ENCODE data around the gene TIGD6.

Gene TIGD6

DNA sequence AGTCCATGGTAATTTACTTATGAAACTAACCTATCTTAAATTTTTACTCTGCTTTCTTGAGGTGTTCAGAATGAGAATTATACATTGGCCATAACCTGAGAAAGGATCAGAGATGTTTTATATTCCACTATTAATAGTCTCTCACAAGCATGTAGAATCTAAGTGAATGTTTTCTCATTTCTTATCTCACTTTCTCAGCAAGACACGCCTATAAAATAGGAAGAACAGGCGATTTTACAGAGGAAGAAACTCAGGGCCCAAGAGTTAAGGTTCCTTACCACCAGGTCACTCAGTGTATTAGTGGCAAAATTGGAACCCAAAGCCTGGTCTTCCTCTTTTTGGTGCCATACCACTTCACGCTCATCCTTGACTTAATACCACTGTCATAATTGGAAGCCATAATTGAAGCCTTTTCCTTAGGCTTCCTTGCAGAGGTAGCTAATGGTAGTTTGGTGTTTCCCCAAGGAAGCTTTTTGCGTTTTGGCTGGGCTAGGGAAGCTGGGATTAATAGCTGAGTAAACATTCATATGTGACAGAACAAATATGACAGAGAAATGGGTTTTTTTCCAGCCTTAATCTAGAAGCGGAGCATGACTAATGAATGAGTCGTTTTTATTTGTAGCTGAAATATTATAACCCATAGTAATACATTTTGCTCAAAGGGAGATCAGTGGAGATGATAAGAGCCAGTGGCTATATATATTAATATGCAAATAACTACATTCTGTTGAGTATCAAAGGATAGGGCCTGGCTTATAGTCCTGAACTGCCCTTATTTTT, 17.0 kb upstream of the TIGD6 start:
- H3K27me3 ChIP-seq (ENCODE audit: insufficient read depth, low read length, poor library complexity, severe bottlenecking): no peaks in the 10 kb centered on the region
- no peaks in the 10 kb centered on the region for H3K4me1 ChIP-seq (ENCODE audit: insufficient read depth, low read length, poor library complexity, severe bottlenecking)
- H3F3A ChIP-seq (ENCODE audit: low read depth): no peaks in the 10 kb centered on the region
- no peak overlapping the region for H3K9ac ChIP-seq (ENCODE audit: low read depth, low read length, poor library complexity, severe bottlenecking)
- TF ChIP-seq, protein P1, sequence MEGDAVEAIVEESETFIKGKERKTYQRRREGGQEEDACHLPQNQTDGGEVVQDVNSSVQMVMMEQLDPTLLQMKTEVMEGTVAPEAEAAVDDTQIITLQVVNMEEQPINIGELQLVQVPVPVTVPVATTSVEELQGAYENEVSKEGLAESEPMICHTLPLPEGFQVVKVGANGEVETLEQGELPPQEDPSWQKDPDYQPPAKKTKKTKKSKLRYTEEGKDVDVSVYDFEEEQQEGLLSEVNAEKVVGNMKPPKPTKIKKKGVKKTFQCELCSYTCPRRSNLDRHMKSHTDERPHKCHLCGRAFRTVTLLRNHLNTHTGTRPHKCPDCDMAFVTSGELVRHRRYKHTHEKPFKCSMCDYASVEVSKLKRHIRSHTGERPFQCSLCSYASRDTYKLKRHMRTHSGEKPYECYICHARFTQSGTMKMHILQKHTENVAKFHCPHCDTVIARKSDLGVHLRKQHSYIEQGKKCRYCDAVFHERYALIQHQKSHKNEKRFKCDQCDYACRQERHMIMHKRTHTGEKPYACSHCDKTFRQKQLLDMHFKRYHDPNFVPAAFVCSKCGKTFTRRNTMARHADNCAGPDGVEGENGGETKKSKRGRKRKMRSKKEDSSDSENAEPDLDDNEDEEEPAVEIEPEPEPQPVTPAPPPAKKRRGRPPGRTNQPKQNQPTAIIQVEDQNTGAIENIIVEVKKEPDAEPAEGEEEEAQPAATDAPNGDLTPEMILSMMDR (conservative IDR thresholded peaks at IDR 0.05; ENCODE audit: low read length): no peak
- no peak for TF ChIP-seq EZH2phosphoT487 (IDR thresholded peaks at IDR 0.05; ENCODE audit: borderline replicate concordance)
- no peak overlapping the region for H3K4me3 ChIP-seq (ENCODE audit: low read length, poor library complexity, severe bottlenecking)
- peaks cover 2% of the 10 kb centered on the region; the same call in 1 of the 2 replicates for H3K9me3 ChIP-seq (ENCODE audit: insufficient read depth, low read depth, low read length)
- peaks cover 97% of the 10 kb centered on the region for H3K36me3 ChIP-seq (ENCODE audit: insufficient read depth, low read length)
- H3K4me2 ChIP-seq (ENCODE audit: low read depth, low read length, poor library complexity, severe bottlenecking): no peak overlapping the region
- H4K20me1 ChIP-seq (ENCODE audit: insufficient read depth, low read length, poor library complexity, severe bottlenecking): no peaks in the 10 kb centered on the region
- no peak overlapping the region for H2AFZ ChIP-seq (ENCODE audit: low read length)
- no peaks in the 10 kb centered on the region for H3K79me2 ChIP-seq (ENCODE audit: insufficient read depth, low read length)
- H3K9me2 ChIP-seq (replicated peaks; ENCODE audit: low read depth, low read length): no peaks in the 10 kb centered on the region

DNA sequence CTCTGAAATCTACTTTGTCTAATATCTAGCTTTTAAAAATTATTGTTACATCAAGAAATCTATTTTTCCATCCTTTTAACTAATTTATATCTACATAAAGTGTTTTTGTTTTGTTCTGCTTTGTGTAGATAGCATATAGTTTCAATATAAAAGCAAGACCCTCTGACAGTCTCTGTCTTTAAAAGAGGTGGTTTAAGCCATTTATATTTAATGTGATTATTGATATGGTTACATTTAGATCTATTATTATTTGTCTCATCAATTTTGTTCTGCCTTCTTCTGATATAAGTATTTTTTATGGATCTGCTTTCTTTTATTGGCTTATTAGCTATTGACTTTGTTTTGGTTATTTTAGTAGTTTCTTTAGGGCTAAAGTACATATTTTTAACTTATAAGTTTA, 16.1 kb upstream of the TIGD6 start:
- Histone ChIP-seq H3K36me3 (ENCODE audit: insufficient read depth, low read length) (peaks cover 96% of the 10 kb centered on the region), H3K79me2 (ENCODE audit: insufficient read depth, low read length) (no peaks in the 10 kb centered on the region)

DNA sequence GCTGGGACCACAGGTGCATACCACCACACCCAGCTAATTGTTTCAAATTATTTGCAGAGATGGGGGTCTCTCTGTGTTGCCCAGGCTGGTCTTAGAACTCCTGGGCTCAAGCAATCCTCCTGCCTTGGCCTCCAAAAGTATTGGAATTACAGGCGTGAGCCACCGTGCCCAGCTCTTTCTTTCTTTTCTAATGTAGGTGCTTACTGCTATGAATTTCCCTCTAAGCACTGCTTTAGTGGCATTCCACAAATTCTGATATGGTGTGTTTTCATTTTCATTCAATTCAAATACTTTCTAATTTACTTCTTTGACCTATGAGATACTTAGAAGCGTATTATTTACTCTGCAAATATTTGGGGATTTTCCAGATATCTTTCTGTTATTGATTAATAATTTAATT, 15.0 kb upstream of the TIGD6 start:
- Histone ChIP-seq H3K4me2 (ENCODE audit: low read depth, low read length, poor library complexity, severe bottlenecking) (no peak overlapping the region), H4K20me1 (ENCODE audit: insufficient read depth, low read length, poor library complexity, severe bottlenecking) (no peaks in the 10 kb centered on the region), H3K4me1 (ENCODE audit: insufficient read depth, low read length, poor library complexity, severe bottlenecking) (no peaks in the 10 kb centered on the region), H3K36me3 (ENCODE audit: insufficient read depth, low read length) (peaks cover 94% of the 10 kb centered on the region), H3F3A (ENCODE audit: low read depth) (no peaks in the 10 kb centered on the region), H3K9me2 (replicated peaks; ENCODE audit: low read depth, low read length) (no peaks in the 10 kb centered on the region), H3K9me3 (ENCODE audit: insufficient read depth, low read depth, low read length) (peaks cover 2% of the 10 kb centered on the region; the same call in 1 of the 2 replicates), H3K79me2 (ENCODE audit: insufficient read depth, low read length) (no peaks in the 10 kb centered on the region), H3K4me3 (ENCODE audit: low read length, poor library complexity, severe bottlenecking) (no peak overlapping the region), H3K27me3 (ENCODE audit: insufficient read depth, low read length, poor library complexity, severe bottlenecking) (no peaks in the 10 kb centered on the region), H2AFZ (ENCODE audit: low read length) (no peak overlapping the region), H3K9ac (ENCODE audit: low read depth, low read length, poor library complexity, severe bottlenecking) (no peak overlapping the region)
- TF ChIP-seq, protein P1 (conservative IDR thresholded peaks at IDR 0.05; ENCODE audit: low read length): no peak
- no peak for TF ChIP-seq EZH2phosphoT487 (IDR thresholded peaks at IDR 0.05; ENCODE audit: borderline replicate concordance)

More for the DNA sequence above, 16.1 kb upstream of the TIGD6 start:
- Histone ChIP-seq H3K9me2 (replicated peaks; ENCODE audit: low read depth, low read length) (no peaks in the 10 kb centered on the region), H3F3A (ENCODE audit: low read depth) (no peaks in the 10 kb centered on the region), H2AFZ (ENCODE audit: low read length) (no peak overlapping the region), H3K9ac (ENCODE audit: low read depth, low read length, poor library complexity, severe bottlenecking) (no peak overlapping the region), H3K27me3 (ENCODE audit: insufficient read depth, low read length, poor library complexity, severe bottlenecking) (no peaks in the 10 kb centered on the region), H4K20me1 (ENCODE audit: insufficient read depth, low read length, poor library complexity, severe bottlenecking) (no peaks in the 10 kb centered on the region), H3K4me3 (ENCODE audit: low read length, poor library complexity, severe bottlenecking) (no peak overlapping the region), H3K9me3 (ENCODE audit: insufficient read depth, low read depth, low read length) (peaks cover 2% of the 10 kb centered on the region; the same call in 1 of the 2 replicates), H3K4me2 (ENCODE audit: low read depth, low read length, poor library complexity, severe bottlenecking) (no peak overlapping the region), H3K4me1 (ENCODE audit: insufficient read depth, low read length, poor library complexity, severe bottlenecking) (no peaks in the 10 kb centered on the region)
- TF ChIP-seq, protein P1 (conservative IDR thresholded peaks at IDR 0.05; ENCODE audit: low read length): no peak
- no peak for TF ChIP-seq EZH2phosphoT487 (IDR thresholded peaks at IDR 0.05; ENCODE audit: borderline replicate concordance)

Data from Loucy (cell line).